Heart left ventricle (tissue), 16 donors: ENCODE data around the gene CYB561A3. TPM values are rescaled to one million over a fixed set of nuclear protein-coding genes. Genes with fewer than 3 reads are reported as not detected.

Experiments used
- ATAC-seq, 4 donors: fragments of 200-7000 bp; cut with Tn5 transposase; one replicate each; pipeline ENCODE4 v1.9.1; 2020 to 2022; ENCODE audit warnings: moderate library complexity in 4 of 4, mild to moderate bottlenecking in 3 of 4, moderate number of reproducible peaks in 1 of 4
- DNase-seq, 5 donors: peaks; one replicate each; pipeline ENCODE4 v3.0.0-alpha.2; 2020
- H3K27ac ChIP-seq, 12 donors: fragments of 200-600 bp; sonication (generic) in 4 of 12; one replicate each; pipeline versions ENCODE4 v1.5.0 to v1.8.0; 2016 to 2022; ENCODE audit warnings: mild to moderate bottlenecking in 2 of 12
- H3K27me3 ChIP-seq, 9 donors: fragments of 200-600 bp; sonication (generic) in 2 of 9; one replicate each; pipeline versions ENCODE4 v1.5.1 to v1.8.0; 2016 to 2022; ENCODE audit warnings: mild to moderate bottlenecking in 3 of 9
- H3K36me3 ChIP-seq, 9 donors: fragments of 200-600 bp; sonication (generic) in 2 of 9; one replicate each; pipeline versions ENCODE4 v1.5.0 to v1.8.0; 2018 to 2022; ENCODE audit warnings: mild to moderate bottlenecking in 2 of 9
- H3K4me1 ChIP-seq, 12 donors: fragments of 200-600 bp; sonication (generic) in 4 of 12; one replicate each; pipeline versions ENCODE4 v1.5.0 to v1.8.0; 2016 to 2022; ENCODE audit warnings: mild to moderate bottlenecking in 3 of 12
- H3K4me3 ChIP-seq, 12 donors: fragments of 200-600 bp; sonication (generic) in 4 of 12; one replicate each; pipeline versions ENCODE4 v1.5.0 to v1.8.0; 2017 to 2022; ENCODE audit warnings: mild to moderate bottlenecking in 9 of 12, moderate library complexity in 4 of 12
- H3K9me3 ChIP-seq, 12 donors: fragments of 200-600 bp; sonication (generic) in 4 of 12; one replicate each; pipeline versions ENCODE4 v1.5.0 to v1.8.0; 2016 to 2022; ENCODE audit warnings: mild to moderate bottlenecking in 1 of 12
- CTCF ChIP-seq, 12 donors: fragments of 200-600 bp; sonication (generic) in 4 of 12; IDR thresholded peaks; one replicate each; pipeline versions ENCODE4 v1.5.0 to v1.8.0; 2018 to 2022; ENCODE audit warnings: antibody characterized with exemption in 12 of 12, mild to moderate bottlenecking in 5 of 12
- POLR2A ChIP-seq, 2 donors: fragments of 450-650 bp; IDR thresholded peaks; one replicate each; pipeline ENCODE4 v1.6.1; 2017; ENCODE audit warnings: antibody characterized with exemption in 2 of 2, mild to moderate bottlenecking in 2 of 2, moderate library complexity in 2 of 2
- WGBS, 4 donors: extraction: QIAGEN DNeasy Blood & Tissue Kit in 2 of 4; methylation state at CpG; one replicate each; pipeline versions ENCODE4 v1.1.5 to v1.1.7; 2013 to 2018; 5-methylcytosine and 5-hydroxymethylcytosine counted together
- intact Hi-C, 10 donors: fragments of 100-400 bp; cut with DNase I; formaldehyde crosslinking; loops; one replicate each; pipeline versions ENCODE4 v1.11.1 to v1.14.2; 2022
- polyA plus RNA-seq, 2 donors: library from polyadenylated mRNA; stranded (reverse); fragments of 200-250 nt; gene quantifications; one replicate each; pipeline ENCODE4 v1.2.3, GENCODE V29; 2013
- total RNA-seq, 9 donors: library from RNA; depleted of rRNA in 2 of 9; stranded (reverse); fragments of >200 nt in 2 of 9; fragmentation: NEBNext Ultra II Directional in 3 of 9; extraction: Animal tissue kit (Norgen Biotek cat#: 25700) in 3 of 9; gene quantifications; one replicate each; pipeline versions ENCODE4 v1.1.0 to v1.2.4, GENCODE V29; 2016 to 2023
- donor health status: ischemic (EF 13 %, LVEDD 7.1; RV severe dilation, severe dysfunction).
- donor health status: healthy with polysubstance abuse.
- donor health status: DM: no; HTN: yes; CAD: no.
- donor health status: DM: no; HTN: no; CAD: no.
- donor health status: ischemic (EF 25% LVEDD 6.9; RV normal size, moderate dysfunction).
- donor health status: ischemic (EF 25% LVEDD 5.7; RV mildly dilated, moderate dysfunction).
- donor health status: healthy.
- donor health status: DM: yes; HTN: yes; CAD: no.
- donor health status: ischemic (EF 35%, LVEDD 5.7; RV mildly dilated, moderate dysfunction).
- donor health status: nonischemic (EF 11% LVEDD 7.7; RV severe dilation, severe dysfunction).
- donor health status: DM: yes; HTN: yes; CAD: no.
- donor health status: PGD.
- donor health status: ischemic (EF 29% LVEDD 5.4; RV normal size, mild dysfunction).
- donor health status: nonischemic (EF 23%, LVEDD 6.1; RV moderate dilation, normal function).

Gene CYB561A3
- total and polyA plus RNA-seq, 11 donors, result 6.7 to 23.9 (median 11.9) TPM

GRCh38 chr11:61309141-61309540 is 52.5 kb downstream of the CYB561A3 start:
- H3K9me3 ChIP-seq, result no peaks in the 10 kb centered on the region
- DNase-seq, result no peak
- no peak overlapping the region for H3K27ac ChIP-seq
- H3K27me3 ChIP-seq, result no peaks in the 10 kb centered on the region
- TF ChIP-seq POLR2A (IDR thresholded peaks at IDR 0.05) (no peak), CTCF (IDR thresholded peaks at IDR 0.05) (no peak)
- intact Hi-C loops, result no loop called here
- 91 to 93% (median 91%) methylated on average over 4 of the region's 4 CpGs for WGBS, 4 donors
- H3K36me3 ChIP-seq, result peaks cover 2 to 100% (median 100%) of the 10 kb centered on the region in 9 donors
- no peak for ATAC-seq
- no peak overlapping the region for H3K4me3 ChIP-seq
- H3K4me1 ChIP-seq, result no peaks in the 10 kb centered on the region

GRCh38 chr11:61307354-61307753 is 54.3 kb downstream of the CYB561A3 start:
- H3K27ac ChIP-seq, result no peak overlapping the region
- ATAC-seq (no peak), DNase-seq (no peak)
- 62 to 75% (median 67%) methylated on average over 1 of the region's 1 CpG for WGBS, 4 donors
- H3K27me3 ChIP-seq, result no peaks in the 10 kb centered on the region
- TF ChIP-seq CTCF (IDR thresholded peaks at IDR 0.05) (no peak), POLR2A (IDR thresholded peaks at IDR 0.05) (no peak)
- H3K9me3 ChIP-seq, result no peaks in the 10 kb centered on the region
- no peak overlapping the region for H3K4me3 ChIP-seq
- intact Hi-C loops, result no loop called here
- H3K36me3 ChIP-seq, result peaks cover 5 to 100% (median 100%) of the 10 kb centered on the region in 9 donors
- no peaks in the 10 kb centered on the region for H3K4me1 ChIP-seq

GRCh38 chr11:61306221-61306620 is 55.5 kb downstream of the CYB561A3 start:
- Histone ChIP-seq H3K27me3 (no peaks in the 10 kb centered on the region), H3K4me3 (no peak overlapping the region), H3K4me1 (no peaks in the 10 kb centered on the region), H3K27ac (no peak overlapping the region), H3K9me3 (no peaks in the 10 kb centered on the region), H3K36me3 (peaks cover 5 to 100% (median 100%) of the 10 kb centered on the region in 9 donors)
- intact Hi-C loops, result no loop called here
- TF ChIP-seq POLR2A (IDR thresholded peaks at IDR 0.05), result no peak
- no peak for TF ChIP-seq CTCF (IDR thresholded peaks at IDR 0.05)
- DNase-seq (no peak), ATAC-seq (no peak)
- WGBS, 4 donors, result 89 to 94% (median 92%) methylated on average over 1 of the region's 1 CpG

GRCh38 chr11:61305417-61305816 is 56.3 kb downstream of the CYB561A3 start:
- Histone ChIP-seq H3K27ac (no peak overlapping the region), H3K36me3 (peaks cover 5 to 100% (median 100%) of the 10 kb centered on the region in 9 donors), H3K4me3 (no peak overlapping the region), H3K9me3 (no peaks in the 10 kb centered on the region), H3K4me1 (no peaks in the 10 kb centered on the region), H3K27me3 (no peaks in the 10 kb centered on the region)
- TF ChIP-seq CTCF (IDR thresholded peaks at IDR 0.05) (no peak), POLR2A (IDR thresholded peaks at IDR 0.05) (no peak)
- DNase-seq (no peak), ATAC-seq (no peak)
- 92 to 99% (median 96%) methylated on average over 7 of the region's 7 CpGs for WGBS, 4 donors
- intact Hi-C loops, result no loop called here
